Ureter (tissue), 1 donor: ENCODE data around the gene OTOGL. TPM values are rescaled to one million over a fixed set of nuclear protein-coding genes. Genes with fewer than 3 reads are reported as not detected.
A peak's percentile ranks its signal among the peaks of the same experiment; 100 is the strongest.
"Not testable (repeated sequence)": the region's sequence is repeated elsewhere in the genome, so short reads cannot be mapped to it uniquely, and the experiment has no call there.

Source experiments
- DNase-seq: peaks from one replicate; pipeline ENCODE4 v3.0.0-alpha.2; 2020; ENCODE audit warnings: low spot score
- total RNA-seq: library from RNA; stranded (reverse); gene quantifications from one replicate; pipeline ENCODE4 v1.2.4, GENCODE V29; 2023
- donor health status: DM: yes; HTN: yes; CAD: no.

The OTOGL gene
- 0.57 TPM for total RNA-seq

DNA sequence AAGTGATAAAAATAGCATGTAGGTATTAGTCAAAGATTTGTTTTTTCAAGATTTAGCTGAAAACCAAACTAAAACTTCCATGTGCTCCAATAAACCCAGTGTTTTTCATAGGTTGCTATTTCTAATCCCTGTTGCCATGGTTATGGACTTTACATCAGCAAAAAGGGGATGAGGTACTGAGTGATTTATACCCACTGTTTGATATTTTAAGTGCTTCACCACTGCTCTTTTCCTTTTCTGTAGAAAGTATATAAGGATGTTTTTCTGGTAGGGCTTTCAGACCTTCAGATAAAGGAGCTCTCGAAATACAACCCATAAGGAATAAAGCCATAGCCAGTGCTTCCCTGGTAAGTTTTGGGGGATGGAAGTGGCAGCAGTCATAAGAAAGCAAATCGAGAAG lies at the start of gene OTOGL:
OTOGL (plus strand) TSS at position 279 of the 400 bp plus-strand sequence. CDS start 109,895 bp downstream, outside the sequence.
- no peak for DNase-seq

GRCh38 chr12:80050236-80050635 lies 49.1 kb upstream of the OTOGL start:
- no peak for DNase-seq

GRCh38 chr12:80053051-80053790 lies 46.1 kb upstream of the OTOGL start:
- peak; percentile 84 for DNase-seq

DNA sequence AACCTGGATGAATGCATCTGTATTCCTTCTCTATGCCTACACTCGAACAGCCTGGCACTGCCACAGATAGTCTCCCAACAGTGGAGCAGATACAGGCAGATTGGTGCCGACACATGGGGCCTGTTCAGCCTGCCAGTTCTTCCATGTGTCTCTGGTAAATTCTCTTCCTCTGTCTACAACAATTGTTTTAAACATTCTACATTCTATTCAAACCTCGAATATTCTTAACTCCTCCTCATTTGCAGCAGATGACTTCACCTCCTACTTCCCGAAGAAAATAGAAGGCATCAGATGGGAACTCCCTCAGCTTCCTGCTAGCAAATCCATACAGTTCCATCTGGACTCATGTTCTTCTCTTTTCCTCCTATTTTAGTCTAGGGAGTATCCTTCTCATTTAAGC lies 43.1 kb upstream of the OTOGL start:
- no peak for DNase-seq

- peak; percentile 61 for DNase-seq
These were observed 42.5 kb upstream of the OTOGL start for GRCh38 chr12:80056845-80057244.

GRCh38 chr12:80058586-80058985 lies 40.8 kb upstream of the OTOGL start:
- no peak for DNase-seq

- no peak for DNase-seq
These were observed 40.2 kb upstream of the OTOGL start for GRCh38 chr12:80059102-80059501.

DNA sequence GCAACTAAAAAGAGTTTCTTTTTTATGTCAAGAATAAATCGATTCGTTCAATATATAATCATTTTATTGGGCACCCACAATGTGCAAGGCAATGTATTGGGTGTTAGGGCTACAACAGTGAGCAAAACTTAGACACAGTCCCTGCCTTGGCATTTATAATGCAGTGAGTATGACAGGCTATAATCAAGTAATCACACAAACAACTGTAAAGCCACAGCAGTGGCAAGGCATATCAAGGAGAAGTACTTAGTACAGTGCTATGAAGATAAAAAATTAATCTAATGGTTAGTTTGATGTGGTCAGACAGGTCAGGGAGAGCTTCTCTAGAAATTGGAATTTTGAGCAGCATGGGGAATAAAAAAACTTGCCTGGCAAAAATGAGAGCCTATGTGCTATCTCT lies 39.5 kb upstream of the OTOGL start:
- no peak for DNase-seq

DNA sequence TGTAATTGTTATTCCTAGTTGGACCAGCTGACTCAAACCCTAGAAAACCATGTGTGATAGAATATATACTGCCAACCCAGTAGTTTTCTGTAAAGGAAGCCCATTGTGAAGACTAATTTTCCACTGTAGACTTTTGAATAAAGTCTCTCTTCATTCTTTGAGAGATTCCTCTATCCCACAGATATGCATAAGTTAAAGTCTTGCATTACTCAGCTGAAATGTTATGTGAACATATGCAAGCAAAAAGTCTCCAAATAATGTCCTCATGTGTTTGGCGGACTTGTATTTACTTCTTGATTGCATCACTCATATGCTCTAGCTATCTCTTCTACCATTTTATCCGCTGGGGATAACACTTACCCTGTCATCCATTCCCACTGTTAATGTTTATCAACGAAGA lies 35.1 kb upstream of the OTOGL start:
- DNase-seq: no peak

DNA sequence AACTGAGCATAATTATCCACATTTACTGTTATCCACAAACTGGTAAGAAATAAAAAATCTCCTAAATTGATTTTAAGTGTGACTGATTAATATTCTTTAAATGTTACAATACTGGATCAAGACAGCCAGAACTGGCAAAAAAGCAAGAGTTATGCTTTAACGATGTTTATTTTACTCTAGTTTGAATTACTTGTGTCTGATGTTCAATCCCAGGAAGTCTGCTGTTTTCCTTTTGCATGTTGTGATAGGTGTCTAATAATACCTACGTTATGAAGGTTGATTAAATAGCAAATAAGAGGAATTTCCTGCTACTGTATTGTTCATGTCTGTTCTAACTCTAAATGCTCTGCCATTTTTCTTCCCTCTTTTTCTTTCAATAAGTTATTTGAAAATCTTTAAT lies 34.4 kb upstream of the OTOGL start:
- no peak for DNase-seq

DNA sequence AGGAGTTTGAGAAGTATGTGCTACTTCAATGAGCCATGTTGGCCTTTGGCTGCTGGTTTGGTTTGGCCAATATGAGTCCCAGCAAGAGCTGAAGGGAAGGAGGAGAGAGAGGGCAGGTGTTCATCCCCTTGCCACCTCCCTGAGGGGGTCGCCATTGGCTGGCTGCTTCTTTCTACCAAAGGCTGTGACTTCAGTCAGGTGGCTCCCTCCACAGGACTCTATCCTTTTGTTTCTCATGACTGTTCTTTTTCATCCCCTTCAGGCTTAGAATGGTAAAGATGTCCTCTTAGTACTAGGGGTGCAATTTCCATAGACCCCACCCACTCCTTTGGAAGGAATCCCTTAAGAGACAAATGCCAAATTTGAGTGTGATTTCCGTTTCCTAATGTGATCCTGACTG lies 31.2 kb upstream of the OTOGL start:
- no peak for DNase-seq

- not testable (repeated sequence) for DNase-seq
These were observed 15.3 kb upstream of the OTOGL start for GRCh38 chr12:80083892-80084614.

- DNase-seq: no peak
These were observed 13.3 kb upstream of the OTOGL start for GRCh38 chr12:80086025-80086424.

GRCh38 chr12:80087486-80088213 lies 11.7 kb upstream of the OTOGL start:
- no peak for DNase-seq

- DNase-seq: no peak
These were observed 1.3 kb downstream of the OTOGL start for GRCh38 chr12:80100591-80100990.

DNA sequence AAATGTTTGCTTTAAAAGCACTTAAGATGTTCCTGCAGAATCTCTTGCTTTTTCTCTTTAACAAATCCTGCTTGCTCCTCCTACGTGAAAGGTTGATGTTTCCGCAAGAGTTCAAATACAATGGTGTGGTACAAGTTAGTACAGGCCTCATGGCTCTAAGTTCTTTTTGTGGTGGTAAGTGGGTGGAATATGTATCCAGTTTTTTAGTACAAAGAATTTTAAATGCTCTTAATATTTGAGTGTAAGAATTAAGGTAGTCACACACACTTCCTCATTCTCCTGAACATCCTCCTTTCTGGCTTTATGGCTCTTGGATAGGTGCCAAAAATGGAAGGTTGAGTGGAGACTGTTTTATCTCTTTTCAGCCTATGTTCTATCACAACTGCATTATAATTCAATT lies 1.8 kb downstream of the OTOGL start:
- DNase-seq: no peak

DNA sequence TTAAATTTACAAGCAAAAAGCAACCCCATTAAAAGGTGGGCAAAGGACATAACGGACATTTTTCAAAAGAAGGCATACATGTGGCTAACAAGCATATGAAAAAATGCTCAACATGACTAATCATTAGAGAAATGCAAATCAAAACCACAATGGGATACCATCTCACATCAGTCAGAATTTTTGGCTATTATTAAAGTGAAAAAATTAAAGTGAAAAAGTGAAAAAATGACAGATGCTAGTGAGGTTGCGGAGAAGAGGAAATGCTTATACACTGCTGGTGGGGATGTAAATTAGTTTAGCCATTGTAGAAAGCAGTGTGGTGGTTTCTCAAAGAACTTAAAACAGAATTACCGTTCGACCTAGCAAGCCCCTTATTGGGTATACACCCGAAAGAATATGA lies 7.9 kb downstream of the OTOGL start:
- DNase-seq: no peak

- DNase-seq: no peak
These were observed 17.4 kb downstream of the OTOGL start for GRCh38 chr12:80116735-80117134.

DNA sequence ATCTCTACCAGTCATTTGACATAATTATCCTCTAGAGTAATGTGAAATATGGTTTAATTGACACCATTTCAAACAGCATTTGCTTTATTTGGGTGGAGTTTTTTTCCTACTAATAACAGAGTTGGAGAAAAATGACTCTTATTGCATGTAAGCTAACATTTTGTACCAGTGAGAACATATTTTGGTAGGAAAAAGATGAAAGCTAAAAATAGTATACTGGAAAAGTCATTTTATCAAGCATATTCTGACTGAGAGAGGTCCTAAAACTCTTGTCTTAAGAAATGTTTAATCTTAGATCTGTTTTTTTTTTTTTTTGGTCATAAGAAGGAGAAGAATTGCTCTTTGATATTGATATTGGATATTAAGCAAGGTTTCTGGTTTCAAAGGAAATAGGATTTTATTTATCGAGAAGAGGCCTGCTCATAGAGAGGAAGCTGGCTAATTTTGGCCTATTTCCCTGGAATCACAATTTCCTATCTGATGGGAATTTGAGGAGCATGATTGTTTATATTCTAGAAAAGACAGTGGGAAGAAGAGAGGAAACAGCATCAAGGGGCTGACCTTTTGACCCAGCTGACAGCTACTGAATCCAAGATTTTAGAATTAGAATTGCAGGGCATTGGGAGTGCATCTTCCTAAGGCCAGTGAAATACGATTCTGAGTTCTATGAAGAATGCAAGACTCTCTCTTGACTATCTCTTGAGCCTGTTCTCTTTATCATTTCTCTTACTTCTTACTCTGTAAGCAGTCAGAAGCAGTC lies 19.4 kb downstream of the OTOGL start:
- no peak for DNase-seq

DNA sequence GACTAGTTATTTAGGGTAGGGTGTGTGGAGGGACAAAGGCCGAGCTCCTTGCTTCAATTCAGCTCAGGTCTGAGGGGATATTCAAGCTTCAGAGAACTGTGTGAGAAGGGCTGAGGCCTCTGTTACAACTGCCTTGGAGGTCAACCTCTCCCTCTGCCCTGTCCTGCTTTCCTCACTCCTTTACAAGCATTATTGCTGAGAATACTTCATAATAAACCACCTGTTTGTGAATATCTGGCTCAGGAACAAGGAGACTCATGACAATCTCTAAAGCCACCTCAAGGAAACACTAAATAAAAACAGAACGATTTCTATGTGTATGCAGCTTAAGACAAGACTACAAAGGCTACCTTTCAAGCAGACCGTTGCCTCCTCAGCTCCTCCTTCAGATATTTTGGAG lies 21.7 kb downstream of the OTOGL start:
- DNase-seq: no peak

DNA sequence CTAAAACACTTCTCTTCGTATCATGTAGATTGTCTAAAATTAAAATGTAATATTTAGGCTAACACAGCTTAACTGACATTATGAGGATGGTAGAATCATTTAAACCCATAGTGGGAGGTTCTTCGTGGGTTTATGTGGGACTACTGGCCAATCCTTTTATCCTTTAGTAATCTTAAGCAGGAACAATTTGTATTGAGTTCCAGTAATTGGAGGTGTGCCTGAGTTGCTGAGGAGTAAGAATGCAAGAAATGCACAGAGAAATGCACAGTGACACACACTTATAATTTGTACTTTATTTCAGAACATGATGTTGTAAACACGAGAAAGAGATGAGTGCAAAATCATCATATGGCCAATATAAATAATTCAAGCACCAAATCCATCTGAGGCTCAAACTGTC lies 22.3 kb downstream of the OTOGL start:
- no peak for DNase-seq
